ENCODE measurements around the gene POFUT2.

Gene POFUT2

GRCh38 chr21:45250914-45251634 lies 36.6 kb downstream of the POFUT2 start:
- DNase-seq: no peak

DNA sequence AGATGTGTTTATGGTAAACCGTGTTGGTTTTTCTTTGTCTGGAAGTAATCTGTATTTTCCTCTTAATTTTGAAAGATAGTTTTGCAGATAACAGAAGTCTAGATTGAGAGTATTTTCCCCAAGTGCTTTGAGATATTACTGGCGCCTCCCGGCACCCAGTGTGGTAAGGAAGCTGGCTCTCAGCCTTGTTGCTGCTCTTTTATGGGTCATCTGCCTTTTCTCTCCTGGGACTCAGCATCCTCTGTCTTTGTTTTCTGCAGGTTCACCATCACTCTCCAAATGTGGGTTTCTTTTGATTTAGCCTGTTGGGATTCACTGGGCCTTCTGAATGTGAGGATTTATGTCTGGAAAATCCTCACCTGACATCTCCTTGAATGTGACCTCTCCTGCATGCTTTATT lies 37.4 kb downstream of the POFUT2 start:
- DNase-seq: no peak

DNA sequence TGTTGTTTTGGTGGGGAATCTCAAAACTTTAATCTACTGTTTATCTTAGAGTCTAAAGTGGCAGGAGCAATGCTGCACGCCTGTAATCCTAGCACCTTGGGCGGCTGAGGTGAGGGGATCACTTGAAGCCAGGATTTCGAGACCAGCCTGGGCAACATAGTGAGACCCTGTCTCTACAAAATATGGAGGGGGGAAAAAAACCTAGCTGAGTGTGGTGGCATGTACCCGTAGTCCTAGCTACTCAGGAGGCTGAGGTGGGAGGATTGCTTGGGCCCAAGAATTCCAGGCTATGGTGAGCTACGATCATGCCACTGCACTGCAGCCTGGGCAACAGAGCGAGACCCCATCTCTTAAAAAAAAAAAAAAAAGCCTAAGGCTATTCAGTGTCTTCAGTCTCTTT lies 38.1 kb downstream of the POFUT2 start:
- DNase-seq: no peak

- peak in 11 of 51 donors; percentile 15 to 46 (median 30) for DNase-seq
These were observed 38.8 kb downstream of the POFUT2 start for GRCh38 chr21:45248893-45249381.

DNA sequence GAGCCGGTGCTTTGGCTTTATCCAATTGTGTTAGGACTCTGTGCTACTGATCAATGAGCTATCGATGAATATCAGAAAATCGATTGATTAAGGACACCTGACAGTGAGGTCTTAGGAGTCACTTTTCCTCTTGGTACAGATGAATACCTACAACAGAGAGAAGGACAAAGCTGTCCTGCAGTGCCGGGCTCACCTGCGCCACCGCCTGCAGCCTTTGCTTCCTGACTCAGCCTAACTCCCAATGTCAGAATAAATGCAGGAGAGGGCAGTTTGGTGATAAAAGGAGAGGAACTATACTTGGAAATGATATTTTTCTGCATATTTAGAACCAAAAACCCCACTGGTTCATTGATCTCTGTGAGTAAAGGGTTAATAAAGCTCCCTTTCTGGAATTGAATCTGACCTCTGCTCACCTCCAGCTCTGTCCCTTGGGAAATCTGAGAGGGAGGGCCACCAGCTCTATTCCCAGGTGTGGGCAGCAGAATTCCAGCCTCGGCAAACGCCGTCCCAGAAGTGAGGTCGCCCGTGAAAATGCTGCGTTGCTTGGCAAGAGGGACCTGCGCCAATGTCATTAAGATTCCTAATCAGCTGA lies 39.3 kb downstream of the POFUT2 start:
- DNase-seq: no peak

- DNase-seq: no peak
These were observed 41.0 kb downstream of the POFUT2 start for GRCh38 chr21:45246386-45247320.

- no peak for DNase-seq
These were observed 42.8 kb downstream of the POFUT2 start for GRCh38 chr21:45244799-45245340.

- no peak for DNase-seq
These were observed 44.1 kb downstream of the POFUT2 start for GRCh38 chr21:45243603-45244002.

DNA sequence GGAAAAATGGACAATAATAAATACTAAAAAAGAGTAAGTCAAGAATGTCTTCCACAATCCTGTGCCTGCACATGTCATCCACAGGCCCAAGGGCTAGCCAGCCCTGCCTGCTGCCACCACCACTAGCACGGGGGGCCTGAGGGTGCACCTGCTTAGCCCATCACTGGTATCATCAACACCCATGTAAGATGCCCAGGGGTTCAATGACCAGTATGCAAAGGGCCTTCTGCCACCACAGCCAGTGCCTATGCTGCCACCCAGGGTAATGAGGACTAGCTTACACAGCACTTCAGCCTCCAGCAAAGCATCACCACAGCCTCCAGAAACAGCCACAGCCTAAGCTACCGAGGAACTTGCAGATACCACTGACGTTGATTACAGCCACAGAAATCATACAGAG lies 46.3 kb downstream of the POFUT2 start:
- DNase-seq: no peak

GRCh38 chr21:45237401-45237800 lies 50.3 kb downstream of the POFUT2 start:
- no peak for DNase-seq

DNA sequence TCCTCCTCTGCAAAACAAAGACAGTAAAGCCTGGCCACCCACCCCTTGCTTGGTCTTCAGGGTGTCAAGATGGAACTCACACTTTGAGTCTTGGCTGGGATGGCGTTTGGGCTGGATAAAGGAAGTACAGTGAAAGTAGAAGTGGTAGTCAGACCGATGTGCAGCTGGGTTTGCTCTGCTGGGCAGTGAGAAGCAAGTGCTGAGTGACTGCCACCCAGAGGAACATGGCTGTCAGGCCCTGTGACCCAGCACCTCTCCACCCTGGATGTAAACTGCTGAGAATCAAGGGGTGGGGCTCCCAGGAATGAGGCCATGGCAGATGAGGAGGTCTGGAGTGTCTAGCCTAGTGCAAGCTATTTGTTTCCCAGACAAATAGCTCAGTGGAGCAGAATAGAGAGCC lies 51.2 kb downstream of the POFUT2 start:
- no peak for DNase-seq

- DNase-seq: no peak
These were observed 52.2 kb downstream of the POFUT2 start for GRCh38 chr21:45235488-45235887.

- no peak for DNase-seq
These were observed 52.7 kb downstream of the POFUT2 start for GRCh38 chr21:45234965-45235364.

DNA sequence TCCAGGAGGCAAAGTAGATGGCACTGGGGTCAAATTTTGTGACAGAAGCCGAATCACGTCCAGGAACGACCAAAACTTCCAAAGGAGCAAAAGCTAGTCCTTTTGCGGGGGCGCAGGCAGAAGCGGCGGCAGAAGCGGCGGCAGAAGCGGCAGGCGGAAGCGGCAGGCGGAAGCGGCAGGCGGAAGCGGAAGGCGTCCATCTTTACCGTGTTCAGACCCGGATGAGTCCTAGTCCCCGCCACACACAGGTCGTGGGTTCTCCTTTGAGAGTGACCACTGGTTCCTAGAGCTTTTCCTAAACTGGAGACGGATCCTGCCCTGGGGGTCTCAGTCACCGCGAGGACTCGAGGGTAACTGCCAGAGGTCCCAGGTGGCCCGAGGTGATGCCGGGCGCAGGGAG lies 53.6 kb downstream of the POFUT2 start:
- DNase-seq: no peak

DNA sequence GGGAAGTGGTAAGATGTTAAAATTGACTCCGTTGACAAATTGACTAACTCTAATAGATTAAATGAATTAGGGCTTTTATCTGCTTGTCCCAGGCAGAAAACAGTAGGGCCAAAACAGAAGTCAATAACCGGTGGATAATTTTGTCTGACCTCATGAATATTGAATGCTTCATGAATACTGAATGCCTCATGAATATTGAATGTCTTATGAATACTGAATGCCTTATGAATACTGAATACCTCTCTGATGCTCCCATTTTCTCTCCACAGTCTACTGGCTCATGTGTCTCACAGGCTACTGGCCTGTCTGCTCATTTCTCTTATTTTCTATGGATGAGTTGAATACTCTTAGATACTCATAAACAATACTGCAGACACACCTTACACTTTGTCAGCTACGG lies 56.0 kb downstream of the POFUT2 start:
- DNase-seq: no peak

DNA sequence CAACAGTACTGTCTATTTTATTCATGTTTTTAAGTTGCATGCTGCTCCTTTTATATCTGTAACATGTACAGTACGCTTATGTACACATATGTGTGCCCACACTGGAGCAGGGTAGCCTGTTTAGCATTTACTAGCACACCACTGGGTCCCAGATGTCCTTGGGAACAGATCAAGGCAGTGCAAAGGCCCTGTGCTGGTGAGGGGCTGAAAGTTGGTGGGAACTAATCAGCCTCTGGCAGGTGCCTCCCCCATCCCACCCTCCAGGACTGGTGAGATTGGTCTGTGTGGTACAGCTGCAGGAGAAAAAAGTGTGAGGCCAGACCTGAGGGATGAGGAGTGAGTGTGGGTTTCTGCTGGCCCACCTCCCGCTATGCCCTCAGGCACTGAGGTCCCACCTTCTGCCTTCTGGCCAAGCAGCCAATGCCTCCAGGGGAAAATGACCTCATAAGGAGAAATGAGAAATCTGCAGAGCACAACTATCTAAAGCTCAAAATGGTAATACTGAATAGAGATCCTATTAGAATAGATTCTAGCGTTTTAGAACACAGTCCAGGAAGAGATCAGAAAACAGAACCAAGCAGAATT lies 58.9 kb downstream of the POFUT2 start:
- no peak for DNase-seq

DNA sequence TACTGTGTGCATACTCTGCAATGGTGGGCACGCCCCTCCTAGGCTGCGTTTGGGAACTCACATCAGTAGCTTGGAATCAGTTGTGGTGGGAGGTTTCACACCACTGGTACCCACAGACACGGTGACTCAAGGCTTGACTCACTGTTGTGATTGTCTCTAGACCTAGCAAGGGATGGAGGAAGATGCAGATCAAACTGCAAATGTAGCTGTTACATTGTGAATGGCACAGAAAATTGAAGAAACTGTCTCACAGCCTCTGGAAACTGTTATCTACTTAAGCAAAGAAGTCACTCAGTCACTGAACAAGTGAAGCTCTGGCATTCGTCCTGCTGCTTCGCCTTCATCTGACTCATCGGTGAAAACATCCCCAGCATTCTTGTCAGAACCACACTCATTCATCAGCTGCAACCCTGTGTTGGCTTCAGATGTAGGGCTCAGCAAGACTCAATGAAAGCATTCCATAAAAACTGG lies 59.5 kb downstream of the POFUT2 start:
- peak in 4 of 51 donors; percentile 5 to 83 (median 30) for DNase-seq

DNA sequence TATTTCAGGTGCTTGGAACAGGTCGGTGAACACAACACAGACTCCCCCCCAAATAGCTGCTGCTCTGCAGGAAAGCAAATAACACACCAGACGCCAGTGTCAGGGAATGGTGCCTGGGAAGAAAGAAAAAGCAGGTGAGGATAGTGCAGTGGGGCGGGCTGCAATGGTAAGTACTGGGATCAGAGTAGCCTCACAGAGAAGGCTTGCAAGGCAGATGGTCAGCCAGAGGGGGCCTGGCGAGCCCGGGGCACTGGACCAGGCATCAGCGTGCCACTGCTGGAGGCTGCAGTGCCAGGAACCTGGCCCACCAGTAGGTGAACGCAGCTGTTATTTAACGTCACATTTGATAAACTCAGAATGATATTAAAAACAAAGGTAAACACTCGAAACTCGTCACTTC lies 60.0 kb downstream of the POFUT2 start:
- DNase-seq: no peak

- DNase-seq: no peak
These were observed 61.0 kb downstream of the POFUT2 start for GRCh38 chr21:45226540-45227326.

DNA sequence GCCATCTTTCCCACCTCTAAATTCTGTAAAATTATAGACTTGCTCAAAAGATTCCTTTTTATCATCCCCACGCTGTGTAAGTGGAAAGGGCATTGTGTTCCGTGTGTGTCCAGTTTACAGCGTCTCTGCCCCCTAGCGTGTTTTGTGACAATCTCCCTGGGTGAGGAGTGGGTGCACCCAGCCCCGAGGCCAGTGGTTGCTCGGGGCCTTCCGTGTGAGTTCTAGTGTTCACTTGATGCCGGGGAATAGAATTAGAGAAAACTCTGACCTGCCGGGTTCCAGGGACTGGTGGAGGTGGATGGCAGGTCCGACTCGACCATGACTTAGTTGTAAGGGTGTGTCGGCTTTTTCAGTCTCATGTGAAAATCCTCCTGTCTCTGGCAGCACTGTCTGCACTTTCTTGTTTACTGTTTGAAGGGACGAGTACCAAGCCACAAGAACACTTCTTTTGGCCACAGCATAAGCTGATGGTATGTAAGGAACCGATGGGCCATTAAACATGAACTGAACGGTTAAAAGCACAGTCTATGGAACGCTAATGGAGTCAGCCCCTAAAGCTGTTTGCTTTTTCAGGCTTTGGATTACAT lies 61.9 kb downstream of the POFUT2 start:
- no peak for DNase-seq
